IMR-90 (cell line): Measurements from ENCODE around the gene CUBN. TPM values are rescaled to one million over a fixed set of nuclear protein-coding genes. Genes with fewer than 3 reads are reported as not detected.

Experiments used
- ATAC-seq: fragments of 200-7000 bp; cut with Tn5 transposase; 2 replicates; pipeline ENCODE4 v1.9.1; 2020; ENCODE audit warnings: low read depth, mild to moderate bottlenecking, moderate library complexity
- BruUV-seq: library from RNA; stranded (reverse); fragments of 400-500 nt; replicated peaks from 2 replicates; lab custom pipeline; 2021; lab: Mats Ljungman, UMichigan
- CTCF ChIA-PET: fragments of 300-600 bp; formaldehyde crosslinking; extraction: SDS; loops from one replicate; lab custom pipeline; 2021; ENCODE audit warnings: antibody characterized with exemption; lab: Yijun Ruan, JAX
- POLR2A ChIA-PET: fragments of 300-600 bp; sonication (Branson Sonifier 250); formaldehyde crosslinking; loops from one replicate; lab custom pipeline; 2022; ENCODE audit warnings: antibody characterized with exemption; ENCODE audit not compliant: unreplicated experiment; lab: Charles Lee
- DNase-seq: peaks from one replicate; pipeline ENCODE4 v3.0.0; 2013
- H2AFZ ChIP-seq: replicated peaks from 2 replicates; pipeline ENCODE3; 2013; ENCODE audit warnings: low read length, mild to moderate bottlenecking; ENCODE audit not compliant: poor library complexity
- H2AK5ac ChIP-seq: 2 replicates; pipeline ENCODE4 v1.6.1; 2013; ENCODE audit warnings: low read depth, low read length, inconsistent platforms
- H2AK9ac ChIP-seq: replicated peaks from 2 replicates; pipeline ENCODE3; 2013; ENCODE audit warnings: mild to moderate bottlenecking, low read depth, low read length, moderate library complexity; ENCODE audit not compliant: poor library complexity
- H2BK120ac ChIP-seq: 2 replicates; pipeline ENCODE4 v1.6.1; 2013; ENCODE audit warnings: low read depth, low read length, inconsistent platforms
- H2BK15ac ChIP-seq: 3 replicates; pipeline ENCODE4 v1.6.1; 2013; ENCODE audit warnings: low read depth, low read length, inconsistent platforms
- H2BK20ac ChIP-seq: 2 replicates; pipeline ENCODE4 v1.6.1; 2013; ENCODE audit warnings: low read depth, mild to moderate bottlenecking, inconsistent platforms, low read length, moderate library complexity
- H2BK5ac ChIP-seq: 2 replicates; pipeline ENCODE4 v1.6.1; 2013; ENCODE audit warnings: mild to moderate bottlenecking, low read depth, low read length, inconsistent platforms; ENCODE audit not compliant: poor library complexity, severe bottlenecking
- H3K14ac ChIP-seq: replicated peaks from 2 replicates; pipeline ENCODE4 v1.6.1; 2013; ENCODE audit warnings: low read depth, low read length, inconsistent platforms
- H3K18ac ChIP-seq: 2 replicates; pipeline ENCODE4 v1.6.1; 2013; ENCODE audit warnings: low read depth, low read length, control low read depth
- H3K23ac ChIP-seq: 2 replicates; pipeline ENCODE4 v1.6.1; 2013; ENCODE audit warnings: low read depth, low read length, inconsistent platforms
- H3K27ac ChIP-seq: 2 replicates; pipeline ENCODE4 v1.5.1; 2013; ENCODE audit warnings: mild to moderate bottlenecking, control low read depth, low read length; ENCODE audit not compliant: insufficient read depth
- H3K27me3 ChIP-seq: 2 replicates; pipeline ENCODE4 v1.6.1; 2013; ENCODE audit warnings: low read length; ENCODE audit not compliant: control insufficient read depth, insufficient read depth
- H3K36me3 ChIP-seq: 2 replicates; pipeline ENCODE4 v1.6.1; 2013; ENCODE audit warnings: low read length, mixed read lengths; ENCODE audit not compliant: control insufficient read depth, insufficient read depth
- H3K4ac ChIP-seq: 2 replicates; pipeline ENCODE4 v1.6.1; 2013; ENCODE audit warnings: low read depth, low read length, inconsistent platforms
- H3K4me1 ChIP-seq: 2 replicates; pipeline ENCODE4 v1.6.1; 2013; ENCODE audit warnings: low read length, mixed read lengths; ENCODE audit not compliant: control insufficient read depth, insufficient read depth
- H3K4me2 ChIP-seq: 2 replicates; pipeline ENCODE4 v1.6.1; 2013; ENCODE audit warnings: low read depth, mild to moderate bottlenecking, control low read depth, low read length, moderate library complexity
- H3K4me3 ChIP-seq: 2 replicates; pipeline ENCODE4 v1.5.1; 2013; ENCODE audit warnings: low read depth, mild to moderate bottlenecking, control low read depth, low read length, moderate library complexity; ENCODE audit not compliant: insufficient read depth
- H3K56ac ChIP-seq: 2 replicates; pipeline ENCODE4 v1.6.1; 2013; ENCODE audit warnings: low read length, inconsistent platforms; ENCODE audit not compliant: insufficient read depth; ENCODE audit errors: extremely low read depth
- H3K79me1 ChIP-seq, 2 experiments: 2 replicates each; pipeline ENCODE4 v1.6.1; 2013; ENCODE audit warnings: low read length in 2 of 2, inconsistent platforms in 1 of 2, low read depth in 1 of 2
- H3K9ac ChIP-seq: 2 replicates; pipeline ENCODE4 v1.6.1; 2013; ENCODE audit warnings: low read depth, low read length, control low read depth
- H3K9me1 ChIP-seq: 2 replicates; pipeline ENCODE4 v1.6.1; 2013; ENCODE audit warnings: low read length, inconsistent platforms; ENCODE audit not compliant: insufficient read depth
- H3K9me3 ChIP-seq: 2 replicates; pipeline ENCODE4 v1.6.1; 2013; ENCODE audit warnings: low read length; ENCODE audit not compliant: control insufficient read depth, insufficient read depth
- H4K20me1 ChIP-seq: 2 replicates; pipeline ENCODE4 v1.6.1; 2013; ENCODE audit warnings: low read length, inconsistent platforms; ENCODE audit not compliant: insufficient read depth
- H4K5ac ChIP-seq: 2 replicates; pipeline ENCODE4 v1.6.1; 2013; ENCODE audit warnings: mild to moderate bottlenecking, low read depth, low read length, control low read depth
- H4K8ac ChIP-seq, 2 experiments: 2 replicates each; pipeline ENCODE4 v1.6.1; 2013; ENCODE audit warnings: low read depth in 2 of 2, low read length in 2 of 2, control low read depth in 1 of 2, inconsistent platforms in 1 of 2
- H4K91ac ChIP-seq: 2 replicates; pipeline ENCODE4 v1.6.1; 2013; ENCODE audit warnings: low read depth, low read length, inconsistent platforms; ENCODE audit not compliant: insufficient read depth
- BHLHE40 ChIP-seq: fragments of 150-350 bp; IDR thresholded peaks from 2 replicates; pipeline ENCODE4 v1.6.1; 2016; ENCODE audit warnings: mild to moderate bottlenecking, low read depth, low read length
- CEBPB ChIP-seq: IDR thresholded peaks from 2 replicates; pipeline ENCODE4 v1.6.1; 2012; ENCODE audit warnings: low read depth, low read length, improper control_type of control experiment
- CHD1 ChIP-seq: IDR thresholded peaks from 2 replicates; pipeline ENCODE4 v1.6.1; 2012; ENCODE audit warnings: low read depth, low read length, improper control_type of control experiment
- FOS ChIP-seq: fragments of 150-350 bp; IDR thresholded peaks from 2 replicates; pipeline ENCODE4 v1.6.1; 2016; ENCODE audit warnings: low read depth, low read length
- MAFK ChIP-seq: IDR thresholded peaks from 2 replicates; pipeline ENCODE4 v1.6.1; 2012; ENCODE audit warnings: low read depth, low read length, improper control_type of control experiment
- MAZ ChIP-seq: IDR thresholded peaks from 2 replicates; pipeline ENCODE4 v1.6.1; 2012; ENCODE audit warnings: low read depth, mild to moderate bottlenecking, low read length, improper control_type of control experiment, moderate library complexity, borderline replicate concordance
- MXI1 ChIP-seq: IDR thresholded peaks from 2 replicates; pipeline ENCODE4 v1.6.1; 2012; ENCODE audit warnings: low read depth, mild to moderate bottlenecking, low read length, moderate library complexity, borderline replicate concordance
- NFE2L2 ChIP-seq: fragments of 150-350 bp; IDR thresholded peaks from 2 replicates; pipeline ENCODE4 v1.6.1; 2016; ENCODE audit warnings: low read depth, mild to moderate bottlenecking, low read length
- POLR2A ChIP-seq: IDR thresholded peaks from 2 replicates; pipeline ENCODE4 v1.6.1; 2012; ENCODE audit warnings: mild to moderate bottlenecking, low read depth, low read length
- RAD21 ChIP-seq: IDR thresholded peaks from 2 replicates; pipeline ENCODE4 v1.6.1; 2012; ENCODE audit warnings: low read length, improper control_type of control experiment
- RFX5 ChIP-seq: IDR thresholded peaks from 2 replicates; pipeline ENCODE4 v1.8.0; 2012; ENCODE audit warnings: low read depth, mild to moderate bottlenecking, low read length, moderate library complexity
- SMC3 ChIP-seq: fragments of 150-350 bp; IDR thresholded peaks from 2 replicates; pipeline ENCODE4 v1.6.1; 2016; ENCODE audit warnings: low read depth, mild to moderate bottlenecking, antibody characterized with exemption, low read length, moderate library complexity
- WGBS, 2 experiments: methylation state at CpG; one replicate each; pipeline versions ENCODE4 v1.1.5 to v1.1.7; 2013; ENCODE audit warnings: missing lambda C conversion rate in 2 of 2; ENCODE audit not compliant: insufficient read length in 1 of 2; ENCODE audit errors: extremely low coverage in 2 of 2; 5-methylcytosine and 5-hydroxymethylcytosine counted together
- dilution Hi-C: fragments of 300-500 bp; cut with HindIII; formaldehyde crosslinking; loops from one replicate; pipeline ENCODE4 v1.14.3; 2018; ENCODE audit warnings: low sequenced_read_pairs; ENCODE audit not compliant: unreplicated experiment
- in situ Hi-C: fragments of 300-500 bp; cut with MboI; formaldehyde crosslinking; loops from 3 replicates; pipeline ENCODE4 v1.14.3; 2019; ENCODE audit warnings: low sequenced_read_pairs, inconsistent platforms, mixed read lengths
- intact Hi-C: fragments of 100-400 bp; cut with micrococcal nuclease; formaldehyde crosslinking; loops from 2 replicates; pipeline ENCODE4 v1.10.0; 2022
- polyA plus RNA-seq, 3 experiments: library from polyadenylated mRNA; depleted of rRNA; stranded (reverse); fragments of >200 nt; gene quantifications; 2 replicates each; pipeline ENCODE4 v1.2.3, GENCODE V29; 2012; ENCODE audit warnings: low replicate concordance in 1 of 3
- total RNA-seq: library from RNA; depleted of rRNA; stranded (reverse); fragments of >200 nt; gene quantifications from 2 replicates; pipeline ENCODE4 v1.2.3, GENCODE V29; 2012
- TF ChIP-seq, protein P1 (sequence below): fragments of 150-350 bp; IDR thresholded peaks from 2 replicates; pipeline ENCODE4 v1.6.1; 2017; ENCODE audit warnings: mild to moderate bottlenecking, antibody characterized with exemption, low read length, low read depth
- TF ChIP-seq, protein P2 (sequence below): fragments of 150-350 bp; IDR thresholded peaks from 2 replicates; pipeline ENCODE4 v1.6.1; 2016; ENCODE audit warnings: low read depth, mild to moderate bottlenecking, low read length, moderate library complexity, borderline replicate concordance
- TF ChIP-seq, protein P3 (sequence below): conservative IDR thresholded peaks from 2 replicates; pipeline ENCODE4 v1.5.1; 2012; ENCODE audit warnings: mild to moderate bottlenecking, low read depth, low read length, improper control_type of control experiment

The CUBN gene
- total and polyA plus RNA-seq, 2 of the 4 experiments (the other 2 are of a cell fraction), result 0.19 to 0.54 TPM

DNA sequence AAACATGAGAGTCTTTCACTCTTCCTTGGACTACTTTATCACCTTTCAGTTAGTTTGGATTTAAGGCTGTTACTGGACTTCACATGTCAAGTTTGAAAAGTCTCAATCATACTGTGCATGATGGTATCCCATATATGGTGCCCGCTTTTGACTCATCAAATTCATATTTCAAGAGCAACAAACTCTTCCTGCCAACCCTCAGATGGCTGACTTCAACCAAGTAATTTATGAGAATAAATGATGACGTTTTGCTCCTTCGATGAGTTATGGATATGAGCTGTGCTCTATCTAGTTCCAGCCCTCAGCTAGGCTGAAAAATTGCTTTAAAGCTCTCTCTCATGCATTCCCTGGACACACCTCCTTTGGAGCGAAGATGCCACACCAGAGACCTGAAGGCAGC lies 202.1 kb downstream of the CUBN start:
- Histone ChIP-seq H3K23ac (no peak overlapping the region), H3K4me1 (no peaks in the 10 kb centered on the region), H2AK9ac (no peak overlapping the region), H3K14ac (no peak overlapping the region), H2BK120ac (no peak overlapping the region), H2BK20ac (no peak overlapping the region), H3K27me3 (no peaks in the 10 kb centered on the region), H3K9me1 (peaks cover 4% of the 10 kb centered on the region; the same call in 1 of the 2 replicates), H3K9ac (no peak overlapping the region), H4K5ac (no peak overlapping the region), H3K36me3 (no peaks in the 10 kb centered on the region), H3K79me1 (no peaks in the 10 kb centered on the region), H3K4me2 (no peak overlapping the region), H3K27ac (no peak overlapping the region), H3K18ac (no peak overlapping the region), H2AK5ac (no peak overlapping the region), H2BK5ac (no peak overlapping the region), H2AFZ (no peak overlapping the region), H3K9me3 (no peaks in the 10 kb centered on the region), H4K20me1 (no peaks in the 10 kb centered on the region), H4K91ac (no peak overlapping the region), H4K8ac (no peak overlapping the region), H2BK15ac (no peak overlapping the region), H3K4me3 (no peak overlapping the region), H3K4ac (no peak overlapping the region), H3K56ac (no peak overlapping the region)
- ChIA-PET POLR2A (no interaction called here), CTCF (interaction anchor here (0.6 kb wide), 1 partner anchor 329 kb away, joined by 3 read pairs; no protein-coding TSS in a partner anchor)
- no peak for DNase-seq
- no peak for ATAC-seq
- no peak for TF ChIP-seq MAZ
- no peak for TF ChIP-seq CHD1
- TF ChIP-seq, protein P1, sequence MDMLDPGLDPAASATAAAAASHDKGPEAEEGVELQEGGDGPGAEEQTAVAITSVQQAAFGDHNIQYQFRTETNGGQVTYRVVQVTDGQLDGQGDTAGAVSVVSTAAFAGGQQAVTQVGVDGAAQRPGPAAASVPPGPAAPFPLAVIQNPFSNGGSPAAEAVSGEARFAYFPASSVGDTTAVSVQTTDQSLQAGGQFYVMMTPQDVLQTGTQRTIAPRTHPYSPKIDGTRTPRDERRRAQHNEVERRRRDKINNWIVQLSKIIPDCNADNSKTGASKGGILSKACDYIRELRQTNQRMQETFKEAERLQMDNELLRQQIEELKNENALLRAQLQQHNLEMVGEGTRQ, result no peak
- TF ChIP-seq, protein P2, sequence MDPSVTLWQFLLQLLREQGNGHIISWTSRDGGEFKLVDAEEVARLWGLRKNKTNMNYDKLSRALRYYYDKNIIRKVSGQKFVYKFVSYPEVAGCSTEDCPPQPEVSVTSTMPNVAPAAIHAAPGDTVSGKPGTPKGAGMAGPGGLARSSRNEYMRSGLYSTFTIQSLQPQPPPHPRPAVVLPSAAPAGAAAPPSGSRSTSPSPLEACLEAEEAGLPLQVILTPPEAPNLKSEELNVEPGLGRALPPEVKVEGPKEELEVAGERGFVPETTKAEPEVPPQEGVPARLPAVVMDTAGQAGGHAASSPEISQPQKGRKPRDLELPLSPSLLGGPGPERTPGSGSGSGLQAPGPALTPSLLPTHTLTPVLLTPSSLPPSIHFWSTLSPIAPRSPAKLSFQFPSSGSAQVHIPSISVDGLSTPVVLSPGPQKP, result no peak
- TF ChIP-seq MXI1, result no peak
- TF ChIP-seq FOS, result no peak
- no peak for TF ChIP-seq POLR2A
- TF ChIP-seq RFX5, result no peak
- TF ChIP-seq RAD21, result no peak
- TF ChIP-seq, protein P3, sequence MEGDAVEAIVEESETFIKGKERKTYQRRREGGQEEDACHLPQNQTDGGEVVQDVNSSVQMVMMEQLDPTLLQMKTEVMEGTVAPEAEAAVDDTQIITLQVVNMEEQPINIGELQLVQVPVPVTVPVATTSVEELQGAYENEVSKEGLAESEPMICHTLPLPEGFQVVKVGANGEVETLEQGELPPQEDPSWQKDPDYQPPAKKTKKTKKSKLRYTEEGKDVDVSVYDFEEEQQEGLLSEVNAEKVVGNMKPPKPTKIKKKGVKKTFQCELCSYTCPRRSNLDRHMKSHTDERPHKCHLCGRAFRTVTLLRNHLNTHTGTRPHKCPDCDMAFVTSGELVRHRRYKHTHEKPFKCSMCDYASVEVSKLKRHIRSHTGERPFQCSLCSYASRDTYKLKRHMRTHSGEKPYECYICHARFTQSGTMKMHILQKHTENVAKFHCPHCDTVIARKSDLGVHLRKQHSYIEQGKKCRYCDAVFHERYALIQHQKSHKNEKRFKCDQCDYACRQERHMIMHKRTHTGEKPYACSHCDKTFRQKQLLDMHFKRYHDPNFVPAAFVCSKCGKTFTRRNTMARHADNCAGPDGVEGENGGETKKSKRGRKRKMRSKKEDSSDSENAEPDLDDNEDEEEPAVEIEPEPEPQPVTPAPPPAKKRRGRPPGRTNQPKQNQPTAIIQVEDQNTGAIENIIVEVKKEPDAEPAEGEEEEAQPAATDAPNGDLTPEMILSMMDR, result no peak
- no peak for TF ChIP-seq MAFK
- no peak for TF ChIP-seq CEBPB
- TF ChIP-seq BHLHE40, result no peak
- TF ChIP-seq SMC3, result no peak
- TF ChIP-seq NFE2L2, result no peak
- no CpG with 5 or more reads among the region's 4 CpGs for WGBS, 2 experiments
- BruUV-seq, result no TSS peak
- dilution Hi-C loops (no loop called here), in situ Hi-C loops (no loop called here), intact Hi-C loops (no loop called here)
